Activated T-cell treated with anti-CD3 and anti-CD28 coated beads for 24 hours (primary cell): ENCODE measurements around the gene HSP90AA1.

ENCODE experiments used
- DNase-seq: peaks from one replicate; pipeline ENCODE4 v3.0.0-alpha.2; 2020; ENCODE audit warnings: low read depth

Gene HSP90AA1

DNA sequence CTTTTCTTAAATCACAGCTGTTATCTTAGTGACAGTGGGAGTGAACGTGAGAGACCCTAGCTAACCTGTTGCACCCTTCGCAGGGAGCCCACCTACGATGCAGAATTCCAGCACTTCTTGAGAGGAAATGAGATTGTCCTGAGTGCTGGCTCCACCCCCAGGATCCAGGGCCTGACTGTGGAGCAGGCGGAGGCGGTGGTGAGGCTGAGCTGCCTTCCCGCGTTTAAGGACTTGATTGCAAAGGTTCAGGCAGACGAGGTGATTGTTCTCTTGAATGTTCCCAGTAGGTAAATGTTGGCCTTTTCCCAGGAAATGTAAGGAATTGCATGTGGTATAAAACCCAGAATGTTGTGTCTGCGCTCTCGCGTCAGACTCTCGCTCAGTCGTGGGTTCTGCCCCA is 46.7 kb downstream of the HSP90AA1 start:
- no peak for DNase-seq

DNA sequence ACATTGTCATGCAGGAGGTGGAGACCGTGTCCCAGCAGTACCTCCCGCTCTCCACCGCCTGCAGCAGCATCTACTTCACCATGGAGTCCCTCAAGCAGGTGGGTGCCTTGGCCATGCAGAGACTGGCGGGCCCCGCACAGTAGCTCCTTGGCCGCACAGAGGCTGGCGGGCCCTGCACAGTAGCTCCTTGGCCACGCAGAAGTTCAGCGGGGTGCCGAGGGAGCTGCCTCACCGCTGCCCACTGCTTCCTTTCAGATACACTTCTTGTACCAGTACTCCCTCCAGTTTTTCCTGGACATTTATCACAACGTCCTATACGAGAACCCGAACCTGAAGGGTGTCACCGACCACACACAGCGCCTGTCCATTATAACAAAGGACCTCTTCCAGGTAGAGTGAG is 47.7 kb downstream of the HSP90AA1 start:
- no peak for DNase-seq

DNA sequence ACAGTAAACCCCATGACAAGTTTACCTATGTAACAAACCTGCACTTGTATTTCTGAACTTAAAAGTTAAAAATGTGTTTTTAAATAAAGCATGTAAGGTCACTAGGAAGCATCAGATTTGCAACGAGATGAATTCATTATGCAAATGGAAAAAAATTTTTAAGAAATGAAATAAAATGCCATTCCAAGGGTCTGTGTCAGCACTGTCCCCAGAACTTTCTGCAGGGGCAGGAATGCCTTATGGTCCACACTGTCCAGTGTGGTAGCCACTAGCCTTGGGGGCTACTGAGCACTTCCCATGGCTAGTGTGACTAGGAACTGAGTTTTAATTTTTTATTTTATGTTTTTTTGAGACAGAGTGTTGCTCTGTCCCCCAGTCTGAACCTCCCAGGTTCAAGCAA is 49.2 kb downstream of the HSP90AA1 start:
- DNase-seq = no peak

DNA sequence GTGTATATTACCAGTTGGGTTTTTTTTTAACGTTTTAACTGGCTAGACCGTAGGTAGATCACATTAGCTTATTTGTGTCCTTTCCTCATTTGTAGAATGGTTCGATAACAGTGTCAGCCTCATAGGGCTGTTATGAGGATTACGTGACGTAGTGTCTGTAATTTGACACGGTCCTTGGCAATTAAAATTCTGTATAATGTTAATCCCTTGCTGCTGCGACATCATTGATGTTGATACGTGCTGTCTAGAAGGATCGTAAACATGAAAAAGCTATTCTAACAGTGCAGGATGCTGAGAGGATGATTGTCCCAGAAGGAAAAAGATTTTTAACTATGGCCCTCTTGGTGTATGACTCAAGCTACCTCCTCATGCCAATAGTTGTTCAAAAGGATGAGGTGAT is 50.9 kb downstream of the HSP90AA1 start:
- DNase-seq = no peak

DNA sequence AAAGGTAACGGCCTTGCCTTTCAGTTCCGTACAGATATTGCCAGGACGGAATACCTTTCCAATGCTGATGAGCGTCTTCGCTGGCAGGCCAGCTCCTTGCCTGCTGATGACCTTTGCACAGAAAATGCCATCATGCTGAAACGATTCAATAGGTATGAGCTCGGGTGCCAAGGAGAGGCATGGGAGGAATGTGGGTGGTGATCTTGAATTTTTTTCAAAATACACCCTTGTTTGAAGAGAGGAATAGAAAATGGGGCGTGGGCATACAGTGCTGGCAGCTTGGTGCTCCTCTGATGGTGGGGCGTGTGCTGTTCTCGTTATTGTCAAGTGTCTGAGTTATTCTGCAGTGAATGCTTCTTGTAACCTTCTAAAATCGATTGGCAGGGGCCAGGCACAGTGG is 52.5 kb downstream of the HSP90AA1 start:
- no peak for DNase-seq

DNA sequence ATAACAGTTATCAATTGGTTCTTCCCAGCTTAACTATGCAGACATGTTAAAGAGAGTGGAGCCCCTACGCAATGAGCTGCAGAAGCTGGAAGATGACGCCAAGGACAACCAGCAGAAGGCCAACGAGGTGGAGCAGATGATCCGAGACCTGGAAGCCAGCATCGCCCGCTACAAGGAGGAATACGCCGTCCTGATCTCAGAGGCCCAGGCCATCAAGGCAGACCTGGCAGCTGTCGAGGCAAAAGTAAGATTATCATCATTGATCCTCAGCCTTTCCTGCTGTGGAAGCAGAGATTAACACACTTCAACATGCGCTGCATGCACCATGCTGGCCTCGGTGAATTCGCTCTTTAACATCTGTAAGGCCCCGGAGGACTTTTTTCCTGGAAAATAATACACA is 53.6 kb downstream of the HSP90AA1 start:
- DNase-seq = no peak
